GM23248 (cell line): Measurements from ENCODE around the gene NTHL1.

ENCODE experiments used
- EZH2 ChIP-seq: fragments of 200-600 bp; sonication (generic); IDR thresholded peaks from 2 replicates; pipeline ENCODE4 v1.6.1; 2018; ENCODE audit warnings: antibody characterized with exemption, mild to moderate bottlenecking; ENCODE audit not compliant: insufficient read depth, poor library complexity, severe bottlenecking
- EZH2phosphoT487 ChIP-seq: fragments of 200-600 bp; sonication (generic); IDR thresholded peaks from 2 replicates; pipeline ENCODE4 v1.6.1; 2018; ENCODE audit warnings: antibody characterized with exemption, moderate library complexity, mild to moderate bottlenecking, low read depth; ENCODE audit not compliant: insufficient read depth

GRCh38 chr16:2028146-2028545 lies 19.5 kb downstream of the NTHL1 start:
- TF ChIP-seq EZH2 (no peak), EZH2phosphoT487 (no peak)
